Measurements from ENCODE around the gene PARP8. TPM values are rescaled to one million over a fixed set of nuclear protein-coding genes. Genes with fewer than 3 reads are reported as not detected.

The PARP8 gene
- total RNA-seq, 2 experiments from 2014 or later = 36.8 to 39.2 TPM

DNA sequence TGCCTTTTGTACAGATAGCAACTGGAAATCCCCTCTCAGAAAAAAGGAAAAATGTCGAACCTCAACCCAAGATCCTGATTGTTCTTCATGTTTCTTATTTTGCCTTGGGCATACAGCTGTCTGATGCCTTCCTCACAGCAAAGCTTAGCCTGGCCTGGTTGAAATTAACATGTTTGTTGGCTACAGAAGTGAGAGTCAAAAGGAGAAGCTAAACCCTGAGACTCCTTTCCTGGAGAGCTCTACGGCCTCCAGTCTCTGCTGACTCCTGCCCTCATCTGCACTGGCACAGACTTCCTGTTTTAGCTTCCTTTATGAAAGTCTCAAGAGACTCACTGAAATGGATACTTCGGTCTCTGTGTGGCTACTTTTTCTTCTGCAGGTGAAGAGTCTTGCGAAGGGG lies 186.7 kb downstream of the PARP8 start:
- peak overlapping the region; percentile 61; the same call in 1 of the 2 replicates for H2AFZ ChIP-seq (ENCODE audit: low read length)
- CTCF ChIA-PET (ENCODE audit: unreplicated experiment) = no interaction called here

DNA sequence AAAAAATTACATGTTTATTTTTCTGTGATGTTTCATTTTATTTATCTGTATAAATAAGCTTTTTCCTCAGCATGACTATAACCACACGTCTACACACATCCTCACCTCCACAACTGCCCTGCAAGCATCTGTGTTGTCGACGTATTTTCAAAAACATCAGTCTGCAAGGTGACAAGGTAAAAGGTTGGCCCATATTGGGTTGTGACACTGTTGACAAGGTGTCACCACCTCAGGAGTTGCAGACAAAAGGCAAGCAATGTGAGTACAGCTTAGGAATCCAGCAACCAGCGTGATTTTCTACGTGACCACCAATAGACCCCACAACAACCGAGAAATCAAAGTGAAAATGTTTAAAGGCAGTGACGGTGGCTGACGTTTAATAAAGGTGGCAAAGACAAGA lies 187.6 kb downstream of the PARP8 start:
- POLR2A ChIA-PET = interaction anchor here (0.6 to 1.4 kb wide), 2 partner anchors 75 to 183 kb away, joined by 3 read pairs; no protein-coding TSS in a partner anchor

More for the DNA sequence above, 186.7 kb downstream of the PARP8 start:
- Histone ChIP-seq H3K4me1 (ENCODE audit: insufficient read depth, low read length, poor library complexity, severe bottlenecking) (peaks cover 61% of the 10 kb centered on the region), H3K27ac (ENCODE audit: low read depth, low read length, poor library complexity, severe bottlenecking) (peak overlapping the region; percentile 75), H3K9me2 (ENCODE audit: insufficient read depth, low read length) (no peaks in the 10 kb centered on the region), H4K20me1 (ENCODE audit: insufficient read depth, low read length) (no peaks in the 10 kb centered on the region), H3K9me3 (ENCODE audit: low read length) (peaks cover 3% of the 10 kb centered on the region; the same call in 1 of the 2 replicates), H3K4me3 (ENCODE audit: low read depth, low read length, poor library complexity, severe bottlenecking) (peak overlapping the region; percentile 41), H3K4me2 (ENCODE audit: low read length) (peak overlapping the region; percentile 67), H3K79me2 (ENCODE audit: insufficient read depth, low read depth, low read length) (no peaks in the 10 kb centered on the region), H3K36me3 (ENCODE audit: insufficient read depth, low read length) (no peaks in the 10 kb centered on the region; the same call in 1 of the 2 replicates)
- no TSS peak for BruUV-seq (replicated peaks)
- no peak for TF ChIP-seq EZH2phosphoT487 (IDR thresholded peaks at IDR 0.05; ENCODE audit: borderline replicate concordance, low read depth, low read length)
- TF ChIP-seq, protein P1, sequence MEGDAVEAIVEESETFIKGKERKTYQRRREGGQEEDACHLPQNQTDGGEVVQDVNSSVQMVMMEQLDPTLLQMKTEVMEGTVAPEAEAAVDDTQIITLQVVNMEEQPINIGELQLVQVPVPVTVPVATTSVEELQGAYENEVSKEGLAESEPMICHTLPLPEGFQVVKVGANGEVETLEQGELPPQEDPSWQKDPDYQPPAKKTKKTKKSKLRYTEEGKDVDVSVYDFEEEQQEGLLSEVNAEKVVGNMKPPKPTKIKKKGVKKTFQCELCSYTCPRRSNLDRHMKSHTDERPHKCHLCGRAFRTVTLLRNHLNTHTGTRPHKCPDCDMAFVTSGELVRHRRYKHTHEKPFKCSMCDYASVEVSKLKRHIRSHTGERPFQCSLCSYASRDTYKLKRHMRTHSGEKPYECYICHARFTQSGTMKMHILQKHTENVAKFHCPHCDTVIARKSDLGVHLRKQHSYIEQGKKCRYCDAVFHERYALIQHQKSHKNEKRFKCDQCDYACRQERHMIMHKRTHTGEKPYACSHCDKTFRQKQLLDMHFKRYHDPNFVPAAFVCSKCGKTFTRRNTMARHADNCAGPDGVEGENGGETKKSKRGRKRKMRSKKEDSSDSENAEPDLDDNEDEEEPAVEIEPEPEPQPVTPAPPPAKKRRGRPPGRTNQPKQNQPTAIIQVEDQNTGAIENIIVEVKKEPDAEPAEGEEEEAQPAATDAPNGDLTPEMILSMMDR (conservative IDR thresholded peaks at IDR 0.05; ENCODE audit: low read length) = no peak
- POLR2A ChIA-PET = interaction anchor here (0.5 to 1.6 kb wide), 7 partner anchors 10 to 207 kb away, joined by 3 to 6 read pairs (median 4); no protein-coding TSS in a partner anchor
- DNase-seq (ENCODE audit: low spot score) = peak; percentile 93
- intact Hi-C loops (cut with micrococcal nuclease; ENCODE audit: unreplicated experiment) = loop anchor here (2.0 to 10.0 kb wide), 2 partner anchors 186 to 408 kb away; partner anchors contain the start of genes EMB and PARP8

More for the DNA sequence above, 187.6 kb downstream of the PARP8 start:
- TF ChIP-seq, protein P1 (conservative IDR thresholded peaks at IDR 0.05; ENCODE audit: low read length) = no peak
- TF ChIP-seq EZH2phosphoT487 (IDR thresholded peaks at IDR 0.05; ENCODE audit: borderline replicate concordance, low read depth, low read length) = no peak
- Histone ChIP-seq H3K4me1 (ENCODE audit: insufficient read depth, low read length, poor library complexity, severe bottlenecking) (peaks cover 61% of the 10 kb centered on the region), H3K79me2 (ENCODE audit: insufficient read depth, low read depth, low read length) (no peaks in the 10 kb centered on the region), H3K4me3 (ENCODE audit: low read depth, low read length, poor library complexity, severe bottlenecking) (no peak overlapping the region), H3K27ac (ENCODE audit: low read depth, low read length, poor library complexity, severe bottlenecking) (peak overlapping the region; percentile 75), H4K20me1 (ENCODE audit: insufficient read depth, low read length) (no peaks in the 10 kb centered on the region), H2AFZ (ENCODE audit: low read length) (no peak overlapping the region), H3K36me3 (ENCODE audit: insufficient read depth, low read length) (no peaks in the 10 kb centered on the region; the same call in 1 of the 2 replicates), H3K9me2 (ENCODE audit: insufficient read depth, low read length) (no peaks in the 10 kb centered on the region), H3K4me2 (ENCODE audit: low read length) (peak overlapping the region; percentile 67), H3K9me3 (ENCODE audit: low read length) (peaks cover 5% of the 10 kb centered on the region; the same call in 1 of the 2 replicates)
- no peak for DNase-seq (ENCODE audit: low spot score)
- CTCF ChIA-PET (ENCODE audit: unreplicated experiment) = no interaction called here
- no TSS peak for BruUV-seq (replicated peaks)
- intact Hi-C loops (cut with micrococcal nuclease; ENCODE audit: unreplicated experiment) = loop anchor here (10.0 kb wide), 1 partner anchor 409 kb away; the partner anchor contains the start of gene EMB

Data from OCI-LY7 (cell line).